NCI-H1417 treated with DMSO at 0.1 percent for 48 hours (cell line): ENCODE measurements around the gene SLC28A1.
"Not testable (repeated sequence)": the region's sequence is repeated elsewhere in the genome, so short reads cannot be mapped to it uniquely, and the experiment has no call there.

Source experiments
- DNase-seq: peaks from one replicate; lab custom pipeline; 2025; lab: John Stamatoyannopoulos, UW

Gene SLC28A1

DNA sequence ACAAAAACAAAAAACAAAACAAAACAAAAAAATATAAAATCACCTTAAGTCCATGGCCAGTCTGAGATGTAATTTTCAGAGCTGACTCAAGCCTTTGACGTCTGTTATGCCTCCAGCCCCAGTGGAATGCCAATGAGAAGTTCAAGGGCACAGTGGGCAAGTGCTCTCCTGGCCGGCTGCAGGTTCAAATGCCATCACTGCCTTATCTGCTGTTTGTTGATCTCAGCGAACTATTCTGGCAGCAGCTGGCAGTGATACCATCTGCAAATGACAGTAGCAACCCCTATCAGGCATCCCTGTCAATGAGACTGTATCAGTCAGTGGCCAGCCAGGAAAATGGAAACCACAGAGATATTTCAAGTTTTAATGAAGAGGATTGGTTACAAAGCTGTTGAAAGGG lies 86.4 kb downstream of the SLC28A1 start:
- DNase-seq: no peak

DNA sequence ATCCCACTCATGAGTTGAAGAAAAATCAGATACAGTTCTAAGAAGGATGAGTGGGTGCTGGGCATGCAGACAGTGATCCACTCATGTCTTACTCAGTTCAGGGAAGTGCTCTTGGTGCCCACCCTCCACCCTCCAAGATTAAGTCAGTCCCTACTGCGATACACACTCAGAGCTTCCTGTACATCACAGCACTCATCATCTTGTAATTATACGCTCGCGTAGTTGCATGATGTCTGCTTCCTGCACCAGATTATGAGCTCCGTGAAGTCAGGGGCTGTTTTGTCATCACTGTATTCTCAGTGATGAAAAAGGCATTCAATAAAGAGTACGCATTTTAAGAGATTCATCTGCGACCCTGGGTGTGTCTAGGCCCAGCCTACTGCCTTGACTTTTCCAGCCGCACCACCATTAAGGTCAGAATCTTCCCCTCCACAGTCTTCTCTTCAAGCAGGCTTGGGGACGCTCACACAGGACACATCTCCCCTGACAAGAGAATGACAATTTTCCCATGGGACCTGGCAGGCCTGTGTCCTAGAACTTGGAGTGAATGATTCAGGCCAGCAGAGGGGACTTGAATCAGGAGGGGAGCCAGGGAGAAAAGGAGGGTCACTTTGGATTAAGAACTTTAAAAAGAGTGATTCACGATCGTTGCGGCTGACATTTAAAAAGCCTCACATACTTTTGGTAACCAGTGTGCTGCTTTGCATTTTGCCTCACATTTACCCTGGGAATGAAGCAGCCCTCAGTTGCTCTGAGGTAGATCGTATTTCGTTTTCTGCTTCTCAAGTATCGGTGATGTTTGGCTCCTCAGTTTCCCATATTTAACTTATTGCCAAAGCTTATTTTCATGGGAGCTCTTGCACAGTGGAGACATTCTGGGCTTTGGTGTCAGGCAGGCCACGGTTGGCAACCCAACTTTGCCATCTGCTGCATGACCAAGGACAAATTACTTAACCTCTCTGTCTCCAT lies 89.3 kb downstream of the SLC28A1 start:
- no peak for DNase-seq

- DNase-seq: no peak
Measured at GRCh38 chr15:84975871-84976351, 91.4 kb downstream of the SLC28A1 start.

DNA sequence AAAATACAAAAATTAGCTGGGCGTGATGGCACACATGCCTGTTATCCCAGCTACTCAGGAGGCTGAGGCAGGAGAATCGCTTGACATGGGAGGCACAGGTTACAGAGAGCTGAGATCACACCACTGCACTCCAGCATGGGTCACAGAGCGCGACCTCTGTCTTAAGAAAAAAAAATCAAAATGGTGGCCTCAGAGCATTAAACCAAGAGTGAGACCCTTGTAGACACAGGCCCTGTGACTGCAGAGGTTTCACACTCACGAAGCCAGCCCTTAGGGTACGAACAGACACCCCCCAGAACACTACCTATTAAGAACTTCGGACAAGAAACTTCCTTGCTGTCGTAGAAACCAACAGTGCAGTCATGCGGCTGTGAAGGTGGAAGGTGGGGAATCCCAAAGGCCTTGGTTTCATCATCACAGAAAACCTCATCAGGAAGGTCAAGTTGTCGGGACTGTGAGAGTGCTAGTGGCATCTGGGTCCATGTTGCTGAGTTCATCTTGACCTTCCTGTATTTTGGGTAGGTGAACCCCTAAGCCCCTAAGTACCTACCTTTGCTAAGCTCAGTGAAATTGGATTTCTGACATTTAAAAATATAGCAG lies 92.4 kb downstream of the SLC28A1 start:
- no peak for DNase-seq

DNA sequence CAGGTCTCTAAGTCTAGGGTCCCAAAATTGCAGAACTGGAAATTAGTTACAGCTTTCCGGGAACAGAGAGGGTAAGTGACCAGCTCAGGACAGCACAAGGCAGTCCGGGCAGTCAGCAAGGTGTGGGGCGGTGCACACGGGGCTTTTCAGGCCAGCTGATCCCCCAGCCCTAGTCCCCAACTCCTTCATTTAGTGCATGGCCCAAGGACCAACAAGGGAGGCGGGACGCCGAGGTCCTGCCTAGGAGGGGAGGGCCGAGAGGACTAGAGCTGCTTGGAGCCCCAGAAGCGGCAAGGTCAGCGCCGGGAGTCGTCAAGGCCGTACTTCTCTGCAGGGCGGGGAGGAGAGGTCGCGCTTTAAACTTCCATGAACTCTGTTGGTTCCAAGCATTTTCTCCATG lies 95.2 kb downstream of the SLC28A1 start:
- DNase-seq: no peak

GRCh38 chr15:84980196-84981053 lies 96.0 kb downstream of the SLC28A1 start:
- DNase-seq: peak; percentile 48

DNA sequence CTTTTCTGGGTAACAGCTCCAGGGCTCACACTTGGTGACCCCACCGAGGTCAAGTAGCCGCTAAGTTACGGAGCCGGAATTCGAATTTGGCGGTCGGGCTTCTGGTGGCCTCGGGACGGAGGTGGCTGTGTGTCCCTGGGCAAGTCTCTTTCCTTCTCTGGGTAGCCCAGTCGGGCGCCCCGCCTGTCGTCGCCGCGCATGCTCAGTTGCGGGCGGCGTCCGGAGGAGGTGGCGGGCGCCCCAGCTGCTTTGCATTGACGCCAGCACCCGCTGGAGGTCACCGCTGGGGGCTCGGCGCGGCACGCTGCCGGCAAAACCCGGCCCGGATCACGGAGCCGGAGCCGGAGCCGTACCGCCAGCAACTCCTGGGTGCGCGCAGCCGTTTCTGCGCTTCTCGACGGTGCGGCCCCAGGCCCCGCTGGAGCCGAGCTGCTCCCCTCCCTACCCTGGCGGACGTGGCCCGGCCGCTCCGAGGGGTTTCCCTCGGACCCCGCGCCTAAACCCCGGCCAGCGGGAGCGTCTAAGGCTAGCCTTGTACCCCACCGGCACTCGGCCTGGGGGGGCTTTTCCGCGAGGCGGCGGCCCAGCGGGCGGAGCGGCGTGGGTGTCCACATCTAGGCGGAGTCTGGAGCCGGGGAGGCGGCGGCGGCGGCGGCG lies 96.7 kb downstream of the SLC28A1 start:
- peak; percentile 65 for DNase-seq

GRCh38 chr15:84981711-84982300 lies 97.3 kb downstream of the SLC28A1 start, which contains the start of gene PDE8A:
Gene PDE8A (plus strand): TSS chr15:84981856. CDS start chr15:84982163, 307 bp downstream.
- DNase-seq: no peak

DNA sequence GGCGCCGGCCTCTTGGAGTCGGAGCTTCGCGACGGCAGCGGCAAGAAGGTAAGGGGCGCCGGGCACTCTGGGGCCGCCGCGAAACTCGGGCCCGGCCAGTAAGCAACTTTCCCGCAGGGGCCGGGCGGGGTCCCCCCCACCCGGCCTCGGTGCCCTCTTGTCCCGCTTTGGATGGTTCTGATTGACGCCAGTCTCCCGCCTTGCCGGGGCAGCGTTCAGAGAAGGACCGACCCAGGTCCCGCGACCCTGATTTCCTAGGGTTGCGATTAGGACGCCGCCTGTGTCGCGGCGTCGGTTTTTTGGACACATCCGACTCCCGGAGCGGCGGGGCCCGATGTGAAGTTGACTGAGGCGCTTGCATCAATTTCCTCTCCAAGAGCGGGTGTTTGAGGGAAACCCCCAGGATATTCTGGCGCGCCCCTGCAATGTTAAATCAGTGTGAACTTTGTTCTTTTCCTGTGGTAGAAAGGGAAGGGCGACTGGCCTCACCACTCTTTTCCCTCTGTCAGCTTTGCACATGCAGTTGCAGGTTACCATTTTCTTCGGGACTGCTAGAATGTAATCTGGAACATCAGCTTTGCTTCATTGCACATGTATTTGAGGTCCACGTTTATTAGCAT lies 97.9 kb downstream of the SLC28A1 start:
- no peak for DNase-seq

- DNase-seq: no peak
Measured at GRCh38 chr15:84983294-84983693, 98.8 kb downstream of the SLC28A1 start.

DNA sequence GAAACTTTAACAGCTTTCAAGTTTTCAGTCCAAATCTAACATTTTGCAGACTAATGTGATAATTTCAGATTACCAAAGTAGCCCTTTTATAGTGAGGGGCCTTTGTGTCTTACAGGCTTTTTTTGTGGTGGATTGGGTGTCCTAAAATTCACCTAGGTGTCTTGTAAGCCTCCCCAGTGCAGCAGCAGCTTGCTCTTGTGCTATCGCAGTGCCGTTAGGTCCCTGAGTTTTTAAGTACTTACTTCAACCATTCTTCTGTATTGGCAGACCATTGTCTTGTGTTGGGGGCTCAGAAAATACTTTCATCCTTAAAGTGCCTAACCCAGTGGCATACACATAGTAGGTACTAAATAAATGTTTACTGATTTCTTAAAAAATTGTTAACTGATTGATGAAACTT lies 99.2 kb downstream of the SLC28A1 start:
- no peak for DNase-seq

DNA sequence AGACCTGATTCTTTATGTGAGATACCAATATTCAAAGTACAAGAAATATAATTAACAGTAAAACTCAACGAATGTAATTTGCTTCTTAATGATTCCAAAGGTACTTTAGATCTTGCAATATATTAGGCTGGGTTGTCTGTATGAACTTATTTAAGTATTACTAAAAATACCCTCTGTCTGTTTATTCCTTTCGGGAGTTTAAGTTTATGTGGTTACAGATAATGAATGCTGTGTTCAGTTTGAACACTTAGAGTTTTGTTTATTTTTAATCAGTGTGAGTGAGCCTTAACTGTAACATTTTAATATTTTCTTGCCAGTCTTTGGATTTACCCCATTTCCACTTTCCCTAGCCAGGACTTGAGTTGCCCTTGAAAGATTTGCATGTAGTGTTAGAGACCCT lies 100.7 kb downstream of the SLC28A1 start:
- no peak for DNase-seq

DNA sequence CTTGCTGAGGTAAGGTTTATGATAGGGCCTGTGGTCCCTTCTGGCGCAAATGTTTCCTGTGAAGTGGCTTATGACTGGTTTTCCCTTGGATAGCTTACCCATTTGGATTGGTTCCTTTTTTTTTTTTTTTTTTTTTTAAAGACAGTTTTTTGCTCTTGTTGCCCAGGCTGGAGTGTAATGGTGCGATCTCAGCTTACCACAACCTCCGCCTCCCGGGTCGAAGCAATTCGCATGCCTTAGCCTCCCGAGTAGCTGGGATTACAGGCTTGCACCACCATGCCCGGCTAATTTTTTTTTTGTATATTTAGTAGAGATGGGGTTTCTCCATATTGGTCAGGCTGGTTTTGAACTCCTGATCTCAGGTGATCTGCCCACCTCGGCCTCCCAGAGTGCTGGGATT lies 102.9 kb downstream of the SLC28A1 start:
- not testable (repeated sequence) for DNase-seq

GRCh38 chr15:84987949-84988624 lies 103.6 kb downstream of the SLC28A1 start:
- no peak for DNase-seq

- DNase-seq: no peak
Measured at GRCh38 chr15:84988909-84989644, 104.6 kb downstream of the SLC28A1 start.

DNA sequence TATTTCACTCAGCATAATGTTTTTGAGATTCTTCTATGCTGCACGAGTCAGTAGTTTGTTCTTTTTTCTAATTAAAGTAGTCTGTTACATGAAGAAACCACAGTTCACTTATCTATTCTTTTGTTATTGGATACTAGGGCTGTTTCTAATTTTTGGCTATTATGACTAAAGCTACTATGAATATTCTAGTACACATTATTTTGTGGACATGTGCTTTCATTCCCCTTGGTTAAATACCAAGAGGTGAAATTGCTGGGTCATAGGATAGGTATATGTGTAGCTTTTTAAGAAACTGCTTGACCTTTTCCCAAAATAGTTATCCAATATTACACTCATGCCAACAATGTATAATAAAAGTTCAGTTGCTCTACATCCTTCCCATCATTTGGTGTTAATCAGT lies 106.0 kb downstream of the SLC28A1 start:
- DNase-seq: no peak

DNA sequence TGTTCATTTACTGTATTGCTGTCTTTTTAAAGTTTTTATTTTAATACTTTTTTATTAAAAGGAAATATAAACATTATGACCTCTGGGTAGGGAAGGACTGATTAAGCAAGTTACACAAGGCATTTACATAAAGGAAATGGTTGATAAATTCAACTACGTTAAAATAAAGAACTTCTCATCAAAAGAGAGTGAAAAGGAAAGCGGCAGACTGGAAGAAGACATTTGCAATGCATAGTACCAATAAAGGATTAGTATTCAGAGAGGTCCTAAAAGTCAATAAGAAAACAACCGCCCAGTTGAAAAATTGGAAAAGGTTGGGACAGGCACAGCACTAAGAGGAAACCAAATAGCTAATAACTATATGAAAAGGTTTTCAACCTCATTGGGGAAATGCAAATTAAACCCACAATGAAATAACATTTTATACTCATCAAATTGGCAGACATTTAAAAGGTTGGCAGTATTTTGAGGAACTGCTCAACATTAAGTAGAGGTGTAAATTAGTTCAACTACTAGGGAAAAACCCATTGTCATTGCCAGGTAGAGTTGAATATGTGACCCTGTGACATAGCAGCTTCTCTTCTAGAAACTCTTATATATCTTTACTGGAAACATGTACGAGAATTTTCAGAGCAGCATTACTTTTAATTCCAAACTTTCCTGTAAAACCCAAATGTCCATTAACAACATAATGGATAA lies 106.7 kb downstream of the SLC28A1 start:
- DNase-seq: no peak

DNA sequence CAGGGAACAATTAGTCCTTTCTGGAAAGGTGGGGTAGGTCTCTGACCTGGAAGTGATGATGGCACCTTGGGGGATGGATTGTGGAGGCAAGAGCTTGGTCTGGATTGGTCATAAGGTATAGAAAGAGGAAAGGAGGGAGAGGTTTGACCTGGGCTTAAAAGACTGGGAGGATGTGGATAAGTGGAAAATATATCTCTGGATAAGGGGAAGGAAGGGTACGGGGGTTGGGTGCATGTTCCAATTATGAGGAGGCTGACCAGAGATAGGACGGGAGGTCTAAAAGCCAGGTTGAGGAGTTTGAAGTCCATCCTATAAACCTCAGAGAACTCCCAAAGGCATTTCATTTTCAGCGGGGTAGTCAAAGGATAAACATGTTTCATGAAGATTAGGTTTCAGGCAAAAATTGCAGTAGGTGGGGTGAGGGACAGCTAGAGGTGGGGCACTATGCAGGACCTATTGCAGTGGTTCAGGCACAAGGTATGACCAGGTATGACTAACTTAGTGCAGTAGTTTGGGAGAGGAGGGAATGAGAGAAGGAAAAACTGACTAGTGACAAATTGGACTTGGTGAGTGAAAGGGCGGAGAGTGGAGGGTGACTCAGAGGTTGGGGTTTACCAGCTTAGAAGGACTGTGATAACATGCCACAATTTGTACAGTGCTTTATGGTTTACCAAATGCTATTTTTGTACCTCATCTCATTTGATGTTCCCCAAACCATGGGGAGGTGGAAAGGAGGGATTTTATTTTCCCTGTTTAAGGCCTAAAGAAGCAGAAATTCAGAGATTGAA lies 107.9 kb downstream of the SLC28A1 start:
- DNase-seq: no peak
